K562 treated with DMSO at 1 percent for 24 hours (cell line): ENCODE measurements around the gene PTGR3. TPM values are rescaled to one million over a fixed set of nuclear protein-coding genes. Genes with fewer than 3 reads are reported as not detected.

Experiments
- total RNA-seq: library from RNA; unstranded; fragments of 300-600 nt; gene quantifications from 2 replicates; pipeline ENCODE4 v1.2.3, GENCODE V29; 2022; ENCODE audit warnings: low read depth; ENCODE audit not compliant: insufficient read depth

PTGR3 gene, protein sequence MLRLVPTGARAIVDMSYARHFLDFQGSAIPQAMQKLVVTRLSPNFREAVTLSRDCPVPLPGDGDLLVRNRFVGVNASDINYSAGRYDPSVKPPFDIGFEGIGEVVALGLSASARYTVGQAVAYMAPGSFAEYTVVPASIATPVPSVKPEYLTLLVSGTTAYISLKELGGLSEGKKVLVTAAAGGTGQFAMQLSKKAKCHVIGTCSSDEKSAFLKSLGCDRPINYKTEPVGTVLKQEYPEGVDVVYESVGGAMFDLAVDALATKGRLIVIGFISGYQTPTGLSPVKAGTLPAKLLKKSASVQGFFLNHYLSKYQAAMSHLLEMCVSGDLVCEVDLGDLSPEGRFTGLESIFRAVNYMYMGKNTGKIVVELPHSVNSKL
- 13.6 and 14.0 TPM in 2 replicates for total RNA-seq

GRCh38 chr18:75209129-75209950 is at the start of gene PTGR3:
TSS of gene PTGR3 (minus strand) at chr18:75209139. CDS start at chr18:75209058, 81 bp downstream.

DNA sequence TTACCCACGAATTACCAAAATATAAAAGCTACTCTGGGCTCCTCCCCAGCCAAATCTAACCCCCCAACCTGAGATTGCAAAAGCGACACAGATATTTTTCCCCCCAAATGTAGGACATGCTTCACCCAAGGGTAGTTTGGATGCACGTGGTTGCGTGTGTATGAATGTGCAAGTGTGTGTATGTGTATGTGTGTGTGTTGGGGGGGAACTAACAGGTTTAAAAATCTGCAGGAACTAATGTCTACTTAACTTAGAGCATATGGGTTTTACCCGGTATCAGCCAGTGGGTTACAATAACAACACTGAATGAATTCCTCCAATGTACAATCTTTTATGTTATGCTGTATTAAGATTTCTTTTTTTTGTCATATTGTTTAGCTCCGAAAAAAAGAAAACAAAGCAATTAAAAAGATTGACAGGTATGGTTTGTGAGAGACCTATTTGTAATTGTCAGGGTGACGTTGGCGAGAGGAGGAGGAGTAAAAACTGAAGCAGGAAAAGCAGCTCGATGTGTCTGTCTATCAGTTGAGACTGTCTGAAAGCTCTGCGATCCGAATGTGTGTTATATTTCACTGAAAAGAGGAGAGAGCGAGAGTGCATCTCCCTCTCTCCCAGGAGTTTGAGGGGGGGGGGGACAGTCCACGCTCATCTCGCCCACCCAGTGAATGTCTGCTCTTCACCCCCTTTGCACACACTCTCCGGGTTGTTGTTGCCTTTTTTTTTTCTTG is 1.5 kb upstream of the PTGR3 start, which contains the start of gene TSHZ1:
TSS of gene TSHZ1 (plus strand) at position 524 of the 728 bp plus-strand sequence. CDS start 1,080 bp downstream, outside the sequence.

Other genes starting within 250 kb of the PTGR3 start
- gene TSHZ1, start 1.7 kb upstream of the PTGR3 start, total RNA-seq, result 7.6 TPM in 2 replicates
- not detected in 2 replicates for gene SMIM21, start 218.6 kb upstream of the PTGR3 start, total RNA-seq